Thyroid gland (tissue), 4 donors: ENCODE data around the gene TENT5A. TPM values are rescaled to one million over a fixed set of nuclear protein-coding genes. Genes with fewer than 3 reads are reported as not detected.
"Not testable (repeated sequence)": the region's sequence is repeated elsewhere in the genome, so short reads cannot be mapped to it uniquely, and the experiment has no call there.

ENCODE experiments used
- DNase-seq, 2 donors: peaks; one replicate each; pipeline ENCODE4 v3.0.0-alpha.2; 2019
- H3K27ac ChIP-seq, 3 donors: fragments of 200-600 bp; sonication (generic); 1 replicate in 2 of 3; 2 replicates in 1 of 3; pipeline ENCODE4 v1.5.1; 2016 to 2019; ENCODE audit warnings: mild to moderate bottlenecking in 1 of 3, moderate library complexity in 1 of 3
- H3K27me3 ChIP-seq: fragments of 200-600 bp; sonication (generic); one replicate; pipeline ENCODE4 v1.5.1; 2019
- H3K36me3 ChIP-seq, 2 donors: fragments of 200-600 bp; sonication (generic); one replicate each; pipeline ENCODE4 v1.5.1; 2016 to 2019
- H3K4me1 ChIP-seq, 2 donors: fragments of 200-600 bp; sonication (generic); one replicate each; pipeline ENCODE4 v1.5.1; 2017 to 2019
- H3K4me3 ChIP-seq, 3 donors: fragments of 200-600 bp; sonication (generic); replicated peaks in 1 of 3; 1 replicate in 2 of 3; 2 replicates in 1 of 3; pipeline ENCODE4 v1.5.1; 2016; ENCODE audit warnings: mild to moderate bottlenecking in 1 of 3
- H3K9me3 ChIP-seq: fragments of 200-600 bp; sonication (generic); one replicate; pipeline ENCODE4 v1.5.1; 2017
- CTCF ChIP-seq, 6 experiments: fragments of 200-600 bp in 3 of 6; fragments of 450-650 bp in 3 of 6; sonication (generic) in 3 of 6; IDR thresholded peaks; one replicate each; pipeline ENCODE4 v1.5.1; 2016 to 2019; ENCODE audit warnings: antibody characterized with exemption in 6 of 6, mild to moderate bottlenecking in 2 of 6, inconsistent platforms in 1 of 6, moderate library complexity in 1 of 6
- POLR2A ChIP-seq, 2 donors: fragments of 450-650 bp; IDR thresholded peaks; one replicate each; pipeline ENCODE4 v1.6.1; 2017; ENCODE audit warnings: antibody characterized with exemption in 2 of 2, mild to moderate bottlenecking in 2 of 2, moderate library complexity in 1 of 2
- WGBS, 2 donors: methylation state at CpG; one replicate each; pipeline ENCODE4 v1.1.5; 2017; 5-methylcytosine and 5-hydroxymethylcytosine counted together
- intact Hi-C: fragments of 100-400 bp; cut with DNase I; formaldehyde crosslinking; loops from one replicate; pipeline ENCODE4 v1.15.1; 2023
- total RNA-seq, 4 donors: library from RNA; depleted of rRNA; stranded (reverse); fragments of >200 nt; gene quantifications; one replicate each; pipeline ENCODE4 v1.2.3, GENCODE V29; 2016

The TENT5A gene
- total RNA-seq, 4 donors from 2014 or later: 18.4 to 40.3 (median 27.7) TPM

GRCh38 chr6:81741689-81742088 is 10.8 kb downstream of the TENT5A start:
- H3K4me3 ChIP-seq: no peak overlapping the region
- peaks cover 5 to 29% of the 10 kb centered on the region in 2 donors for H3K4me1 ChIP-seq
- peak overlapping the region; percentile 48 to 90 (median 75) for H3K27ac ChIP-seq
- peaks cover 2 to 4% of the 10 kb centered on the region in 2 donors for H3K36me3 ChIP-seq
- no peak for DNase-seq
- intact Hi-C loops: no loop called here
- no peaks in the 10 kb centered on the region for H3K27me3 ChIP-seq
- WGBS, 2 donors: 44 to 47% methylated on average over 2 of the region's 2 CpGs
- TF ChIP-seq CTCF (IDR thresholded peaks at IDR 0.05) (peak in 1 of 6 experiments; percentile 25), POLR2A (IDR thresholded peaks at IDR 0.05) (no peak)
- no peaks in the 10 kb centered on the region for H3K9me3 ChIP-seq

- intact Hi-C loops, H3K4me3 ChIP-seq, H3K9me3 ChIP-seq, H3K27me3 ChIP-seq, H3K36me3 ChIP-seq, DNase-seq: not testable (repeated sequence)
- peaks cover 4 to 21% of the 10 kb centered on the region in 2 donors for H3K4me1 ChIP-seq
- H3K27ac ChIP-seq: peak overlapping the region in 1 of 3 donors; percentile 63
Observed at GRCh38 chr6:81740591-81740990, 11.9 kb downstream of the TENT5A start.

GRCh38 chr6:81739230-81740195 is 13.0 kb downstream of the TENT5A start:
- peak overlapping the region in 1 of 3 donors; percentile 63 for H3K27ac ChIP-seq
- no peaks in the 10 kb centered on the region for H3K36me3 ChIP-seq
- TF ChIP-seq POLR2A (IDR thresholded peaks at IDR 0.05) (no peak), CTCF (IDR thresholded peaks at IDR 0.05) (no peak)
- 79 to 81% methylated on average over 6 of the region's 6 CpGs for WGBS, 2 donors
- intact Hi-C loops: no loop called here
- no peak overlapping the region for H3K4me3 ChIP-seq
- H3K4me1 ChIP-seq: peaks cover 4 to 21% of the 10 kb centered on the region in 2 donors
- no peak for DNase-seq
- no peaks in the 10 kb centered on the region for H3K9me3 ChIP-seq
- no peaks in the 10 kb centered on the region for H3K27me3 ChIP-seq

GRCh38 chr6:81736428-81736827 is 16.1 kb downstream of the TENT5A start:
- Histone ChIP-seq H3K36me3 (no peaks in the 10 kb centered on the region), H3K27me3 (no peaks in the 10 kb centered on the region), H3K9me3 (no peaks in the 10 kb centered on the region), H3K4me1 (peaks cover 4 to 10% of the 10 kb centered on the region in 2 donors), H3K4me3 (no peak overlapping the region), H3K27ac (no peak overlapping the region)
- DNase-seq: no peak
- TF ChIP-seq CTCF (IDR thresholded peaks at IDR 0.05) (no peak), POLR2A (IDR thresholded peaks at IDR 0.05) (no peak)
- intact Hi-C loops: no loop called here

- TF ChIP-seq POLR2A (IDR thresholded peaks at IDR 0.05) (no peak), CTCF (IDR thresholded peaks at IDR 0.05) (no peak)
- Histone ChIP-seq H3K4me1 (peaks cover 4 to 10% of the 10 kb centered on the region in 2 donors), H3K9me3 (no peaks in the 10 kb centered on the region), H3K27ac (no peak overlapping the region), H3K4me3 (no peak overlapping the region), H3K36me3 (no peaks in the 10 kb centered on the region), H3K27me3 (no peaks in the 10 kb centered on the region)
- DNase-seq: no peak
- intact Hi-C loops: no loop called here
- 87 to 96% methylated on average over 1 of the region's 1 CpG for WGBS, 2 donors
Observed at GRCh38 chr6:81735756-81736380, 16.6 kb downstream of the TENT5A start.
